Psoas muscle (tissue), 8 donors: ENCODE data around the gene TTC9C. TPM values are rescaled to one million over a fixed set of nuclear protein-coding genes. Genes with fewer than 3 reads are reported as not detected.
"Not testable (repeated sequence)": the region's sequence is repeated elsewhere in the genome, so short reads cannot be mapped to it uniquely, and the experiment has no call there.

Source experiments
- ATAC-seq, 4 donors: fragments of 200-7000 bp; cut with Tn5 transposase; one replicate each; pipeline ENCODE4 v1.9.1; 2020; ENCODE audit warnings: moderate library complexity in 3 of 4, mild to moderate bottlenecking in 2 of 4
- DNase-seq, 2 donors: peaks; one replicate each; pipeline ENCODE4 v3.0.0-alpha.2; 2020
- H3K27ac ChIP-seq: fragments of 200-600 bp; one replicate; pipeline ENCODE4 v1.8.0; 2022
- H3K27me3 ChIP-seq, 3 donors: fragments of 200-600 bp in 1 of 3; one replicate each; pipeline versions ENCODE4 v1.6.1 to v1.8.0; 2013 to 2022; ENCODE audit warnings: low read length in 2 of 3, mild to moderate bottlenecking in 2 of 3, moderate library complexity in 1 of 3; ENCODE audit not compliant: insufficient read depth in 3 of 3
- H3K36me3 ChIP-seq, 2 donors: fragments of 200-600 bp in 1 of 2; one replicate each; pipeline versions ENCODE4 v1.6.1 to v1.8.0; 2013 to 2022; ENCODE audit warnings: low read depth in 1 of 2, mild to moderate bottlenecking in 1 of 2, moderate library complexity in 1 of 2; ENCODE audit not compliant: insufficient read depth in 1 of 2
- H3K4me1 ChIP-seq: fragments of 200-600 bp; one replicate; pipeline ENCODE4 v1.8.0; 2022
- H3K4me3 ChIP-seq: fragments of 200-600 bp; one replicate; pipeline ENCODE4 v1.8.0; 2022; ENCODE audit warnings: mild to moderate bottlenecking
- H3K9me3 ChIP-seq: fragments of 200-600 bp; one replicate; pipeline ENCODE4 v1.8.0; 2022
- CTCF ChIP-seq: fragments of 200-600 bp; IDR thresholded peaks from one replicate; pipeline ENCODE4 v1.8.0; 2022; ENCODE audit warnings: antibody characterized with exemption
- WGBS, 3 donors: extraction: QIAGEN DNeasy Blood & Tissue Kit; methylation state at CpG; one replicate each; pipeline versions ENCODE4 v1.1.6 to v1.1.7; 2013; 5-methylcytosine and 5-hydroxymethylcytosine counted together
- intact Hi-C, 2 donors: fragments of 100-400 bp; cut with DNase I; formaldehyde crosslinking; loops; one replicate each; pipeline versions ENCODE4 v1.11.0 to v1.14.2; 2022
- polyA plus RNA-seq, 3 donors: library from polyadenylated mRNA; stranded (reverse); fragments of 200-250 nt; gene quantifications; one replicate each; pipeline ENCODE4 v1.2.3, GENCODE V29; 2013
- total RNA-seq, 4 donors: library from RNA; stranded (reverse); fragmentation: NEBNext Ultra II Directional in 2 of 4; extraction: Animal tissue kit (Norgen Biotek cat#: 25700) in 2 of 4; gene quantifications; one replicate each; pipeline versions ENCODE4 v1.2.1 to v1.2.4, GENCODE V29; 2021 to 2023
- donor health status: healthy with polysubstance abuse.
- donor health status: DM: no; HTN: no; CAD: no; lungs with moderate emphysema.
- donor health status: Bipolar disorder and iron deficiency.
- donor health status: healthy.
- donor health status: DM: yes; HTN: yes; CAD: no.
- donor health status: DM: no; HTN: no; CAD: no.
- donor health status: DM: no; HTN: no; CAD: no.
- donor health status: DM: yes; HTN: yes; CAD: no.

Gene TTC9C
- total and polyA plus RNA-seq, 7 donors = 14.8 to 30.4 (median 19.6) TPM

GRCh38 chr11:62732830-62733229, 4.5 kb downstream of the TTC9C start:
- Histone ChIP-seq H3K4me1 (peaks cover 15% of the 10 kb centered on the region), H3K9me3 (no peaks in the 10 kb centered on the region), H3K36me3 (peaks cover 4 to 65% of the 10 kb centered on the region in 2 donors), H3K27me3 (no peaks in the 10 kb centered on the region), H3K27ac (no peak overlapping the region), H3K4me3 (no peak overlapping the region)
- no peak for TF ChIP-seq CTCF
- no peak for DNase-seq
- 86 to 94% (median 86%) methylated on average over 2 of the region's 2 CpGs for WGBS, 3 donors
- intact Hi-C loops = no loop called here
- ATAC-seq = no peak

GRCh38 chr11:62737196-62737595, 8.9 kb downstream of the TTC9C start:
- peaks cover 0 to 89% of the 10 kb centered on the region in 2 donors for H3K36me3 ChIP-seq
- H3K4me3 ChIP-seq = no peak overlapping the region
- H3K9me3 ChIP-seq = no peaks in the 10 kb centered on the region
- H3K27ac ChIP-seq = no peak overlapping the region
- TF ChIP-seq CTCF = no peak
- intact Hi-C loops = no loop called here
- H3K27me3 ChIP-seq = no peaks in the 10 kb centered on the region
- no peaks in the 10 kb centered on the region for H3K4me1 ChIP-seq
- no peak for DNase-seq
- no peak for ATAC-seq

GRCh38 chr11:62747475-62748160, 19.3 kb downstream of the TTC9C start:
- H3K36me3 ChIP-seq = peaks cover 5 to 21% of the 10 kb centered on the region in 2 donors
- no peak for TF ChIP-seq CTCF
- H3K4me3 ChIP-seq = no peak overlapping the region
- no peaks in the 10 kb centered on the region for H3K27me3 ChIP-seq
- intact Hi-C loops = no loop called here
- H3K9me3 ChIP-seq = no peaks in the 10 kb centered on the region
- H3K27ac ChIP-seq = no peak overlapping the region
- no peak for ATAC-seq
- H3K4me1 ChIP-seq = peaks cover 2% of the 10 kb centered on the region
- DNase-seq = no peak
- WGBS, 3 donors = 70 to 79% (median 73%) methylated on average over 9 of the region's 9 CpGs

GRCh38 chr11:62749931-62750330, 21.6 kb downstream of the TTC9C start:
- H3K9me3 ChIP-seq, DNase-seq, intact Hi-C loops, ATAC-seq, H3K4me3 ChIP-seq, H3K27me3 ChIP-seq, H3K27ac ChIP-seq: not testable (repeated sequence)
- 91 to 95% (median 93%) methylated on average over 5 of the region's 5 CpGs for WGBS, 3 donors
- Histone ChIP-seq H3K4me1 (peaks cover 12% of the 10 kb centered on the region), H3K36me3 (peaks cover 5 to 21% of the 10 kb centered on the region in 2 donors)

- DNase-seq (no peak), ATAC-seq (no peak)
- Histone ChIP-seq H3K4me3 (no peak overlapping the region), H3K27ac (peak overlapping the region; percentile 2), H3K4me1 (peaks cover 12% of the 10 kb centered on the region), H3K36me3 (peaks cover 5 to 21% of the 10 kb centered on the region in 2 donors), H3K9me3 (no peaks in the 10 kb centered on the region), H3K27me3 (no peaks in the 10 kb centered on the region)
- 95 to 99% (median 96%) methylated on average over 14 of the region's 14 CpGs for WGBS, 3 donors
- intact Hi-C loops = no loop called here
- no peak for TF ChIP-seq CTCF
These were observed 24.0 kb downstream of the TTC9C start for GRCh38 chr11:62752177-62752785.
